HepG2 (cell line): ENCODE measurements around the gene MTHFD1L. TPM values are rescaled to one million over a fixed set of nuclear protein-coding genes. Genes with fewer than 3 reads are reported as not detected.

ENCODE experiments used
- BRCA1 ChIP-seq: sonication (generic); formaldehyde crosslinking; IDR thresholded peaks from 2 replicates; pipeline ENCODE4 v1.4.0; 2020; ENCODE audit warnings: missing genetic modification reagents
- DMAP1 ChIP-seq: IDR thresholded peaks from 2 replicates; pipeline ENCODE4 v1.6.1; 2016
- EEA1 ChIP-seq: sonication (generic); formaldehyde crosslinking; IDR thresholded peaks from 2 replicates; pipeline ENCODE4 v1.5.1; 2020; ENCODE audit warnings: mild to moderate bottlenecking, missing genetic modification reagents, borderline replicate concordance
- FOXA3 ChIP-seq: IDR thresholded peaks from 2 replicates; pipeline ENCODE4 v1.6.1; 2016; ENCODE audit warnings: missing genetic modification reagents, missing compliant biosample characterization
- HCFC1 ChIP-seq: fragments of 150-350 bp; IDR thresholded peaks from 2 replicates; pipeline ENCODE4 v1.6.1; 2014; ENCODE audit warnings: low read depth, low read length
- HHEX ChIP-seq: IDR thresholded peaks from 2 replicates; pipeline ENCODE4 v1.6.1; 2016; ENCODE audit warnings: control low read depth
- HOXA5 ChIP-seq: sonication (generic); formaldehyde crosslinking; IDR thresholded peaks from 2 replicates; pipeline ENCODE4 v1.4.0; 2020; ENCODE audit warnings: missing genetic modification reagents
- KAT7 ChIP-seq: IDR thresholded peaks from 2 replicates; pipeline ENCODE4 v1.6.1; 2018; ENCODE audit warnings: borderline replicate concordance, missing compliant biosample characterization
- KIAA2018 ChIP-seq: sonication (generic); formaldehyde crosslinking; IDR thresholded peaks from 2 replicates; pipeline ENCODE4 v1.5.0; 2020; ENCODE audit warnings: mild to moderate bottlenecking, missing genetic modification reagents, borderline replicate concordance
- KMT2A ChIP-seq: sonication (generic); formaldehyde crosslinking; IDR thresholded peaks from 2 replicates; pipeline ENCODE4 v1.4.0; 2020; ENCODE audit warnings: missing genetic modification reagents
- MAFF ChIP-seq: IDR thresholded peaks from 2 replicates; pipeline ENCODE4 v1.6.1; 2011; ENCODE audit warnings: low read depth, low read length, improper control_type of control experiment
- MED8 ChIP-seq: sonication (generic); formaldehyde crosslinking; IDR thresholded peaks from 2 replicates; pipeline ENCODE4 v1.8.1; 2023; ENCODE audit warnings: mild to moderate bottlenecking, missing genetic modification reagents; ENCODE audit not compliant: insufficient replicate concordance
- NR2F1 ChIP-seq, 2 experiments: fragments of 450-650 bp in 1 of 2; formaldehyde crosslinking in 1 of 2; IDR thresholded peaks; 2 replicates each; pipeline versions ENCODE4 v1.5.0 to v1.6.1; 2016 to 2020; ENCODE audit warnings: mild to moderate bottlenecking in 1 of 2, missing compliant biosample characterization in 1 of 2, missing genetic modification reagents in 1 of 2, moderate library complexity in 1 of 2
- PCBP1 ChIP-seq: fragments of 200-400 bp; formaldehyde crosslinking; IDR thresholded peaks from 2 replicates; pipeline ENCODE4 v1.6.1; 2017; ENCODE audit warnings: mild to moderate bottlenecking, low read depth, low read length, borderline replicate concordance
- PHF8 ChIP-seq: sonication (generic); formaldehyde crosslinking; IDR thresholded peaks from 2 replicates; pipeline ENCODE4 v1.5.0; 2020; ENCODE audit warnings: missing genetic modification reagents
- TBL1XR1 ChIP-seq: fragments of 150-350 bp; IDR thresholded peaks from 2 replicates; pipeline ENCODE4 v1.6.1; 2014; ENCODE audit warnings: borderline replicate concordance, low read length; ENCODE audit not compliant: partially characterized antibody
- ZBTB20 ChIP-seq: sonication (generic); formaldehyde crosslinking; IDR thresholded peaks from 2 replicates; pipeline ENCODE4 v1.8.1; 2023; ENCODE audit warnings: missing genetic modification reagents, low read depth, mild to moderate bottlenecking, borderline replicate concordance
- ZEB1 ChIP-seq: IDR thresholded peaks from 2 replicates; pipeline ENCODE4 v1.6.1; 2012; ENCODE audit warnings: mild to moderate bottlenecking, low read depth, inconsistent platforms; ENCODE audit not compliant: insufficient replicate concordance
- ZNF263 ChIP-seq: sonication (generic); formaldehyde crosslinking; IDR thresholded peaks from 2 replicates; pipeline ENCODE4 v1.4.0; 2020; ENCODE audit warnings: missing genetic modification reagents
- ZNF569 ChIP-seq: sonication (generic); formaldehyde crosslinking; IDR thresholded peaks from 2 replicates; pipeline ENCODE4 v1.5.0; 2020; ENCODE audit warnings: mild to moderate bottlenecking, missing genetic modification reagents, moderate library complexity, borderline replicate concordance
- ZNF597 ChIP-seq: sonication (generic); formaldehyde crosslinking; IDR thresholded peaks from 2 replicates; pipeline ENCODE4 v1.5.0; 2020; ENCODE audit warnings: missing genetic modification reagents
- ZNF839 ChIP-seq: sonication (generic); formaldehyde crosslinking; IDR thresholded peaks from 2 replicates; pipeline ENCODE4 v1.4.0; 2020; ENCODE audit warnings: missing genetic modification reagents, mild to moderate bottlenecking, borderline replicate concordance
- polyA plus RNA-seq, 8 experiments: library from polyadenylated mRNA; depleted of rRNA in 3 of 8; stranded (reverse) in 7 of 8; unstranded in 1 of 8; fragments of >200 nt; fragmentation: Illumina TruSeq in 4 of 8; extraction: Trizol in 4 of 8; gene quantifications; 2 replicates each; pipeline versions ENCODE4 v1.2.1 to v1.2.3, GENCODE V29; 2011 to 2016; ENCODE audit warnings: low read depth in 4 of 8, missing spikeins in 1 of 8, mixed read lengths in 1 of 8; ENCODE audit not compliant: insufficient read depth in 1 of 8
- total RNA-seq, 5 experiments: library from RNA; depleted of rRNA; stranded (reverse); fragments of >200 nt; fragmentation: Illumina TruSeq; extraction: Trizol; gene quantifications; 2 replicates each; pipeline ENCODE4 v1.2.3, GENCODE V29; 2016; ENCODE audit warnings: low read depth in 1 of 5

Gene MTHFD1L
- total and polyA plus RNA-seq, 2 of the 13 experiments (the other 11 are each of a cell fraction or from before 2014, with no cell fraction given): 24.0 to 39.6 TPM

GRCh38 chr6:151096255-151096612 is 230.7 kb downstream of the MTHFD1L start (continued):
- TF ChIP-seq KIAA2018 (CRISPR knock-in tag) (no peak), MED8 (CRISPR knock-in tag) (no peak), TBL1XR1 (peak; percentile 44), KMT2A (CRISPR knock-in tag) (no peak), ZNF263 (CRISPR knock-in tag) (no peak), MAFF (peak; percentile 19; the same call in 1 of the 2 replicates), HHEX (peak; percentile 31; the same call in 1 of the 2 replicates), HCFC1 (no peak), KAT7 (CRISPR knock-in tag) (0 out of 2 replicates have a peak, but pooled peaks have one; percentile 43), ZNF839 (no peak), BRCA1 (CRISPR knock-in tag) (no peak), PHF8 (no peak), ZNF569 (CRISPR knock-in tag) (no peak), ZNF597 (CRISPR knock-in tag) (no peak), ZBTB20 (CRISPR knock-in tag) (no peak), HOXA5 (CRISPR knock-in tag) (no peak), EEA1 (CRISPR knock-in tag) (no peak), ZEB1 (peak; percentile 87), NR2F1 (CRISPR knock-in tag; IDR thresholded peaks at IDR 0.05) (peak in 1 of 2 experiments; percentile 75; a peak in 2 of 4 replicates), PCBP1 (no peak), FOXA3 (CRISPR knock-in tag) (peak; percentile 82), DMAP1 (CRISPR knock-in tag) (no peak)
